SK-N-SH treated with all-trans-retinoic acid at 6 μM for 48 hours (cell line): Measurements from ENCODE around the gene MFAP4.

ENCODE experiments used
- ATAC-seq: fragments of 200-7000 bp; cut with Tn5 transposase; 3 replicates; pipeline ENCODE4 v1.9.1; 2020; ENCODE audit warnings: mild to moderate bottlenecking, moderate library complexity
- ARNTL ChIP-seq: fragments of 450-650 bp; formaldehyde crosslinking; IDR thresholded peaks from 2 replicates; pipeline ENCODE4 v1.5.0; 2020; ENCODE audit warnings: low read depth, mild to moderate bottlenecking, moderate library complexity, borderline replicate concordance
- BACH2 ChIP-seq: fragments of 250-450 bp; sonication (Bioruptor Pico); IDR thresholded peaks from 2 replicates; pipeline ENCODE4 v1.9.0; 2021; ENCODE audit warnings: mild to moderate bottlenecking, borderline replicate concordance
- CSRNP3 ChIP-seq: fragments of 250-450 bp; sonication (Bioruptor Pico); IDR thresholded peaks from 2 replicates; pipeline ENCODE4 v1.5.1; 2021; ENCODE audit warnings: mild to moderate bottlenecking, moderate library complexity
- ESRRG ChIP-seq: fragments of 250-450 bp; sonication (Bioruptor Pico); IDR thresholded peaks from 2 replicates; pipeline ENCODE4 v1.6.1; 2021; ENCODE audit warnings: mild to moderate bottlenecking
- GLIS3 ChIP-seq: fragments of 250-450 bp; sonication (Bioruptor Pico); IDR thresholded peaks from 2 replicates; pipeline ENCODE4 v1.5.0; 2020; ENCODE audit warnings: mild to moderate bottlenecking, moderate library complexity
- ISL1 ChIP-seq: fragments of 250-450 bp; sonication (Bioruptor Pico); IDR thresholded peaks from 2 replicates; pipeline ENCODE4 v2.1.2; 2022; ENCODE audit warnings: mild to moderate bottlenecking, moderate library complexity
- OSR1 ChIP-seq: fragments of 250-450 bp; sonication (Bioruptor Pico); IDR thresholded peaks from 2 replicates; pipeline ENCODE4 v1.8.0; 2022; ENCODE audit warnings: moderate library complexity, mild to moderate bottlenecking, inconsistent platforms
- PATZ1 ChIP-seq: fragments of 250-450 bp; sonication (Bioruptor Pico); IDR thresholded peaks from 2 replicates; pipeline ENCODE4 v1.8.0; 2020; ENCODE audit warnings: mild to moderate bottlenecking, moderate library complexity, borderline replicate concordance
- PPARA ChIP-seq: fragments of 250-450 bp; sonication (Bioruptor Pico); IDR thresholded peaks from 2 replicates; pipeline ENCODE4 v1.5.0; 2020; ENCODE audit warnings: mild to moderate bottlenecking, borderline replicate concordance
- RARB ChIP-seq: fragments of 250-450 bp; sonication (Bioruptor Pico); IDR thresholded peaks from 2 replicates; pipeline ENCODE4 v1.8.0; 2021; ENCODE audit warnings: mild to moderate bottlenecking, moderate library complexity
- SNAI2 ChIP-seq: fragments of 250-450 bp; sonication (Bioruptor Pico); IDR thresholded peaks from 2 replicates; pipeline ENCODE4 v1.5.0; 2020; ENCODE audit warnings: mild to moderate bottlenecking, moderate library complexity
- TOX ChIP-seq: fragments of 250-450 bp; sonication (Bioruptor Pico); IDR thresholded peaks from 2 replicates; pipeline ENCODE4 v1.8.0; 2021; ENCODE audit warnings: mild to moderate bottlenecking, moderate library complexity, borderline replicate concordance
- ZC3H10 ChIP-seq: fragments of 250-450 bp; sonication (Bioruptor Pico); IDR thresholded peaks from 2 replicates; pipeline ENCODE4 v1.5.1; 2021; ENCODE audit warnings: mild to moderate bottlenecking, moderate library complexity
- ZFP3 ChIP-seq: fragments of 250-450 bp; sonication (Bioruptor Pico); IDR thresholded peaks from 2 replicates; pipeline ENCODE4 v1.5.0; 2020; ENCODE audit warnings: mild to moderate bottlenecking, moderate library complexity
- ZFP30 ChIP-seq: fragments of 450-650 bp; formaldehyde crosslinking; IDR thresholded peaks from 2 replicates; pipeline ENCODE4 v1.5.0; 2022; ENCODE audit warnings: mild to moderate bottlenecking, moderate library complexity
- ZNF565 ChIP-seq: fragments of 450-650 bp; formaldehyde crosslinking; conservative IDR thresholded peaks from 2 replicates; pipeline ENCODE4 v1.5.0; 2020; ENCODE audit warnings: low read depth, mild to moderate bottlenecking, moderate library complexity
- TF ChIP-seq, protein P1 (sequence below): fragments of 250-450 bp; sonication (Bioruptor Pico); IDR thresholded peaks from 2 replicates; pipeline ENCODE4 v1.5.1; 2020; ENCODE audit warnings: low read depth, mild to moderate bottlenecking, moderate library complexity
- TF ChIP-seq, protein P2 (sequence below): fragments of 250-450 bp; sonication (Bioruptor Pico); IDR thresholded peaks from 2 replicates; pipeline ENCODE4 v1.5.0; 2020; ENCODE audit warnings: mild to moderate bottlenecking, moderate library complexity

Gene MFAP4

DNA sequence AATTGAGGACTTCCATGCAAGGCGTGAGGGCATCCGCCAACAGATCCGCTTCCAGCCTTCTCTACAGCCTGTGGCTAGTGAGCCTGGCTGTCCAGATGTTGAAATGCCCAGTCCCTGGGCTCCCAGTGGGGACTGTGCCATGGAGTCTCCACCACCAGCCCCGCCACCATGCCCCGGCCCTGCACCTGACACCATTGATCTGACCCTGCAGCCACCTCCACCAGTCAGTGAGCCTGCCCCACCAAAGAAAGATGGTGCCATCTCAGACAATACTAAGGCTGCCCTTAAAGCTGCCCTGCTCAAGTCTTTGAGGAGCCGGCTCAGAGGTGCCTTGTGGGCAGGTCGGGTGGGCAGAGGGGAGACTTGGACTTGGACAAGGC, 5.6 kb downstream of the MFAP4 start:
- ATAC-seq = no peak
- TF ChIP-seq ARNTL (CRISPR knock-in tag) (no peak), ISL1 (CRISPR knock-in tag) (no peak), RARB (CRISPR knock-in tag) (no peak), ESRRG (CRISPR knock-in tag) (no peak), TOX (no peak), GLIS3 (CRISPR knock-in tag) (no peak), OSR1 (CRISPR knock-in tag) (no peak), ZNF565 (no peak)
- TF ChIP-seq, protein P1, sequence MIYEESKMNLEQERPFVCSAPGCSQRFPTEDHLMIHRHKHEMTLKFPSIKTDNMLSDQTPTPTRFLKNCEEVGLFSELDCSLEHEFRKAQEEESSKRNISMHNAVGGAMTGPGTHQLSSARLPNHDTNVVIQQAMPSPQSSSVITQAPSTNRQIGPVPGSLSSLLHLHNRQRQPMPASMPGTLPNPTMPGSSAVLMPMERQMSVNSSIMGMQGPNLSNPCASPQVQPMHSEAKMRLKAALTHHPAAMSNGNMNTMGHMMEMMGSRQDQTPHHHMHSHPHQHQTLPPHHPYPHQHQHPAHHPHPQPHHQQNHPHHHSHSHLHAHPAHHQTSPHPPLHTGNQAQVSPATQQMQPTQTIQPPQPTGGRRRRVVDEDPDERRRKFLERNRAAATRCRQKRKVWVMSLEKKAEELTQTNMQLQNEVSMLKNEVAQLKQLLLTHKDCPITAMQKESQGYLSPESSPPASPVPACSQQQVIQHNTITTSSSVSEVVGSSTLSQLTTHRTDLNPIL (CRISPR knock-in tag) = no peak

- no peak for ATAC-seq
- TF ChIP-seq BACH2 (no peak), RARB (CRISPR knock-in tag) (no peak), PPARA (CRISPR knock-in tag) (no peak), ZFP3 (CRISPR knock-in tag) (no peak), ESRRG (CRISPR knock-in tag) (no peak), ZC3H10 (CRISPR knock-in tag) (no peak), ISL1 (CRISPR knock-in tag) (no peak), ZFP30 (no peak), ZNF565 (no peak), PATZ1 (CRISPR knock-in tag) (no peak), SNAI2 (CRISPR knock-in tag) (no peak)
Measured at GRCh38 chr17:19380481-19381301, 6.3 kb downstream of the MFAP4 start.

GRCh38 chr17:19379361-19380065, 7.5 kb downstream of the MFAP4 start:
- TF ChIP-seq OSR1 (CRISPR knock-in tag) = no peak
- no peak for TF ChIP-seq TOX
- no peak for TF ChIP-seq ISL1 (CRISPR knock-in tag)
- TF ChIP-seq CSRNP3 (CRISPR knock-in tag) = no peak
- TF ChIP-seq ZFP3 (CRISPR knock-in tag) = no peak
- no peak for TF ChIP-seq GLIS3 (CRISPR knock-in tag)
- no peak for TF ChIP-seq ARNTL (CRISPR knock-in tag)

GRCh38 chr17:19378416-19379360, 8.3 kb downstream of the MFAP4 start, which contains the start of gene MAPK7:
Gene MAPK7, plus strand, starts transcription at chr17:19378498. Its CDS starts 403 bp downstream, at chr17:19378901.
- TF ChIP-seq, protein P2, sequence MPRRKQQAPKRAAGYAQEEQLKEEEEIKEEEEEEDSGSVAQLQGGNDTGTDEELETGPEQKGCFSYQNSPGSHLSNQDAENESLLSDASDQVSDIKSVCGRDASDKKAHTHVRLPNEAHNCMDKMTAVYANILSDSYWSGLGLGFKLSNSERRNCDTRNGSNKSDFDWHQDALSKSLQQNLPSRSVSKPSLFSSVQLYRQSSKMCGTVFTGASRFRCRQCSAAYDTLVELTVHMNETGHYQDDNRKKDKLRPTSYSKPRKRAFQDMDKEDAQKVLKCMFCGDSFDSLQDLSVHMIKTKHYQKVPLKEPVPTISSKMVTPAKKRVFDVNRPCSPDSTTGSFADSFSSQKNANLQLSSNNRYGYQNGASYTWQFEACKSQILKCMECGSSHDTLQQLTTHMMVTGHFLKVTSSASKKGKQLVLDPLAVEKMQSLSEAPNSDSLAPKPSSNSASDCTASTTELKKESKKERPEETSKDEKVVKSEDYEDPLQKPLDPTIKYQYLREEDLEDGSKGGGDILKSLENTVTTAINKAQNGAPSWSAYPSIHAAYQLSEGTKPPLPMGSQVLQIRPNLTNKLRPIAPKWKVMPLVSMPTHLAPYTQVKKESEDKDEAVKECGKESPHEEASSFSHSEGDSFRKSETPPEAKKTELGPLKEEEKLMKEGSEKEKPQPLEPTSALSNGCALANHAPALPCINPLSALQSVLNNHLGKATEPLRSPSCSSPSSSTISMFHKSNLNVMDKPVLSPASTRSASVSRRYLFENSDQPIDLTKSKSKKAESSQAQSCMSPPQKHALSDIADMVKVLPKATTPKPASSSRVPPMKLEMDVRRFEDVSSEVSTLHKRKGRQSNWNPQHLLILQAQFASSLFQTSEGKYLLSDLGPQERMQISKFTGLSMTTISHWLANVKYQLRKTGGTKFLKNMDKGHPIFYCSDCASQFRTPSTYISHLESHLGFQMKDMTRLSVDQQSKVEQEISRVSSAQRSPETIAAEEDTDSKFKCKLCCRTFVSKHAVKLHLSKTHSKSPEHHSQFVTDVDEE (CRISPR knock-in tag) = no peak
- TF ChIP-seq TOX = no peak
- no peak for TF ChIP-seq ZFP30
- no peak for TF ChIP-seq BACH2
- TF ChIP-seq SNAI2 (CRISPR knock-in tag) = no peak
- TF ChIP-seq, all 23 proteins: peak for 0
- ATAC-seq = peak; percentile 1

More at GRCh38 chr17:19379361-19380065, 7.5 kb downstream of the MFAP4 start:
- no peak for ATAC-seq
